ENCODE data around the gene IL17F. TPM values are rescaled to one million over a fixed set of nuclear protein-coding genes. Genes with fewer than 3 reads are reported as not detected.

Gene IL17F
- total RNA-seq, 1 experiment from 2014 or later = not detected

GRCh38 chr6:52254731-52255378 is 10.6 kb upstream of the IL17F start:
- DNase-seq (ENCODE audit: low read depth) = no peak
- in situ Hi-C loops (cut with HindIII; ENCODE audit: low pct_unique_long_range_greater_than_20kb, low sequenced_read_pairs) = no loop called here

DNA sequence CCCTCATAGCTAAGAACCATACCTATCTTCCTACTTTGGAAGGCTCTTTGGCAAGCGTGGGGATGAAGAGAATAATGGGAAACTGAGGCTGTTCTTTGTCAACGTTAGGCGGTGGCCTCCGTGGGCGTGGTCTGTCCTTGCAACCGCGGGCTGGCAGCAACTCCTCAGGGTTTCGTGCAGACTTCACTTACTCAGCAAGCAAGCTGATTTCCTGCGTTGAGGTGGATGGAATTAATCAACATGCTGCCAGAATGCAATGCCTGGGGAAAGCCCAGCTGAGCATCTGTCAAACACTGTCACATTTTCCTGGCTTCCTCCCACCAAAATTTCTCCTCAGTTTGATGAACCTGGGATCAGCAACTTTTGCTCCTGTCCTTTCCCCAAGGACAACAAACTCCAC is 9.2 kb upstream of the IL17F start:
- no peak for DNase-seq (ENCODE audit: low read depth)
- in situ Hi-C loops (cut with HindIII; ENCODE audit: low pct_unique_long_range_greater_than_20kb, low sequenced_read_pairs) = no loop called here

GRCh38 chr6:52251113-52251512 is 6.8 kb upstream of the IL17F start:
- no peak for DNase-seq (ENCODE audit: low read depth)
- in situ Hi-C loops (cut with HindIII; ENCODE audit: low pct_unique_long_range_greater_than_20kb, low sequenced_read_pairs) = no loop called here

DNA sequence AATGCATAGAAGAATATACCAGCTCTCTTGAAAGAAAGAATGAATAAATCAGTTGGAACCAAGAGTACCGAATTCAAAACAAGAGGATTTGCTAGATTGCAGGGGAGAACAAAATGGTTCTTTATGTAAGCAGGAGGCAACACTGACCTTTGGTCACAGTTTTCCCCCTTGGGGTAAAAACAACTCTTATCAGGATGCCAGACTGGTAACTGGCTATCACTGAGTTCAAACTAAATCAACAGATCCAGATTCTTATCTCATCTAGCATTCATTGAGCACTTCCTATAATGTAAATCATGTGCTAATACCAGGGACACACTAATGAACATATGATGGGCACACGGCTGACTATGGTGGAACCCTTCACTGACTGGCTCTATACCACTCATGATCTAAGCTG is 4.8 kb upstream of the IL17F start:
- in situ Hi-C loops (cut with HindIII; ENCODE audit: low pct_unique_long_range_greater_than_20kb, low sequenced_read_pairs) = no loop called here
- DNase-seq (ENCODE audit: low read depth) = no peak

DNA sequence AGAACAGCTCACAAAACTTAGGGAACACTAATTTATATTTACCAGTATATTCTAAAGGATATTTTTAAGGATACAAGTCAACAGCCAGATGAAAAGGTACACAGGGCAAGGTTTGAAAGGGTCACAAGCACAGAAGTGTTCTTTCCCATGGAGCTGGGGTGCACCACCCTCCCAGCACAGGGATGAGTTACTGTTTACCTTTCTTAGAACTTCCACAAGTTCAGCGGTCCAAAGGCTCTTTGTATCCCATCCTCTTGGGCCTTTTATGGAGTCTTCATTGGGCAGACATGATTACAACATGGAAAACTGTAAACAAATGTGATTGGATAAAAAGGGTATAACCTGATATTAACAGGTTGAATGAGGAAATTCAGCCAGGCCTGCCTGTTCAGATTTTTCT is 1.1 kb upstream of the IL17F start:
- DNase-seq (ENCODE audit: low read depth) = no peak

GRCh38 chr6:52243282-52243893 is 912 bp downstream of the IL17F start:
- in situ Hi-C loops (cut with HindIII; ENCODE audit: low pct_unique_long_range_greater_than_20kb, low sequenced_read_pairs) = no loop called here
- DNase-seq (ENCODE audit: low read depth) = peak; percentile 42

More for the DNA sequence above, 1.1 kb upstream of the IL17F start:
- in situ Hi-C loops (cut with HindIII; ENCODE audit: low pct_unique_long_range_greater_than_20kb, low sequenced_read_pairs) = no loop called here

GRCh38 chr6:52241819-52242218 is 2.5 kb downstream of the IL17F start:
- DNase-seq (ENCODE audit: low read depth) = no peak
- in situ Hi-C loops (cut with HindIII; ENCODE audit: low pct_unique_long_range_greater_than_20kb, low sequenced_read_pairs) = no loop called here

DNA sequence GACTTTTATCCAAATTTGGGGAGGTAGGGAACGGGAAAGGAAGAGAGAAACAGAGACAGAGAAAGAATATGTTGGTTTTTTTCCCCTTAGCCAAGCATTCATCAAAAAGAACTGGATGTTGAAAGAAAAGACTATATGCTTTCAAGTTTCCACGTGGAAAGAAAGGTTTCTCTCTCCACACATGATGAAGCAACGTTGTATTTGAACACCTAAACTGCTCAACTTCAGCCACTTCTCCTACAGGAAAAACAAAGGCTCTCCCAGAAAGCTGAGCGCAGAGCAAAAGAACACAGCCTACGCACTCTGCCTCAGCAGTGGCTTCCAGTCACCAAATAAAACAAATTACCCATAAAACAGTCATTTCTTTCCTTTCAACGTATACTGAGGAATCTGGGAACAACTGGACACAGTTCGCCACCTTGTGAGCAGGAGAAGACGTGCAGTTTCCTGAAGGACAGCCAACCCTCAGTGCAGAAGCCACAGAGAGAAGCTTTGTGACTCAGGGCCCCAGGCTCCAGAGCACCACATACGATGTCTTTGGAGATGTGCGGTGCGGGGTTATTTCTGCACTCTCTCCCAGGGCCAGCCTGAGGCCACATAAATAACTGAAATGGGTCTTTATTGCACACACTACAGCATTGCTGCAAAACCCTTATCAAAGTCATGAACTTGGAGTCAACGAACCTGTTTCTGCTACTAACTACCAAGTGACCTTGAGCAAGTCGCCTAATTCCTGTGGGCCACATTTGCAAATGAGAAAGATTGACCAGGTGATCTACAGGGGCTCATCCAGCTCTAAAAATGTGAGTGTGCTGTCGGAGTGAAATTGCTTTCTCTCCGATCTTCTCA is 10.1 kb downstream of the IL17F start:
- DNase-seq (ENCODE audit: low read depth) = peak; percentile 78
- in situ Hi-C loops (cut with HindIII; ENCODE audit: low pct_unique_long_range_greater_than_20kb, low sequenced_read_pairs) = no loop called here

GRCh38 chr6:52233005-52233404 is 11.3 kb downstream of the IL17F start:
- in situ Hi-C loops (cut with HindIII; ENCODE audit: low pct_unique_long_range_greater_than_20kb, low sequenced_read_pairs) = no loop called here

DNA sequence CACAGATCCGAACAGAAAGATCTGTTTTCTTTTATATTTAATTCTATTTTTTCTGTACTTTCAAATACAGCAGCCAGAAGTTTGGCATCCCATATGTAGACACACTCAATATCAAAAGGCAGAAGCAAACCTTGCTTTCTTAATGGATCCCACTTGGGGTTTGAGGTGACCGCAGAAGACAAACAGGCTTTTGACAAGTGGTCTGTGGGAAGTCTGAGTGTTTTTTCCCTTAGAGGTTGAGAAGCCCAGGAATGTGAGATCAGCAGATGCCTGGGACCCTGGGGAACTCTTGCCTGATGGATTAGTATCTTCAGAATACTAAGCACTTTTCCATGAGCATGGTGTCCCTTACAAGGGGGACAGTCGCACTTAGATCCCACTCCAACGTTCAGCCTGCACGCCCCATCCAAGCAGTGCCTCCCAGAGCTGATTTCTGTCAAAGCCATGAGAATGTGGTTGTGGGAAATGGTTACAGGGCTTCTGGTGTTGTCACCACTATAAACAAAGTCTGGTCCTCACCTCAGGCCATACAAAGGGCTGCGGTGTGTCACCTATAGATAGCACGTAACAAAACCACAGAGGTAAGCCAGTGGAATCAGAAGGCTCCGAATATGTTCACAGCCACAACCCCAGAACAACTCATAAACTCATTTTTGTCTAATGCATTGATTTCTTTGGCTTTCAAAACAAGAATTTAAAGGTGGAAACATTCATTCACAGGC is 12.7 kb downstream of the IL17F start:
- in situ Hi-C loops (cut with HindIII; ENCODE audit: low pct_unique_long_range_greater_than_20kb, low sequenced_read_pairs) = no loop called here
- no peak for DNase-seq (ENCODE audit: low read depth)

More at GRCh38 chr6:52233005-52233404, 11.3 kb downstream of the IL17F start:
- DNase-seq (ENCODE audit: low read depth) = no peak

- DNase-seq (ENCODE audit: low read depth) = no peak
- in situ Hi-C loops (cut with HindIII; ENCODE audit: low pct_unique_long_range_greater_than_20kb, low sequenced_read_pairs) = no loop called here
Measured at GRCh38 chr6:52230685-52231084, 13.6 kb downstream of the IL17F start.

DNA sequence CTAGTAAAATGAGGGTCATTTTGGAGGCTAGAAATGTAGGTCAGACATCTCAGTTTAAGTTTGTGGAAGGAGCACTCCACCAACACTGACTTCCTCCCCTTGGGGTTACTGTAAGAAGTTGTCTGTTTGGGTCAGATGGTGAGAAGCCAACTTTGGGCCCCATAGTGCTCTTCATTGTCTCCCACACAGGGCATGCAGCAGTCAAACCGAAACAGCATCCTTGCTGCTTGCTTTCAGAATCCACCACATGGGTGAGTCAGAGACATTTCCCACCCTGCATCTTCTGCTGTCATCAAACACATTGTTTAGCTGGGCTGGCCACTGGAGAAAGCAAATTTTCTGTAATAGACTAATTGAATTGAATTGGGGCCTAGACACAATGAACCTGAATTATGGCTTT is 16.8 kb downstream of the IL17F start:
- no peak for DNase-seq (ENCODE audit: low read depth)
- in situ Hi-C loops (cut with HindIII; ENCODE audit: low pct_unique_long_range_greater_than_20kb, low sequenced_read_pairs) = no loop called here

- in situ Hi-C loops (cut with HindIII; ENCODE audit: low pct_unique_long_range_greater_than_20kb, low sequenced_read_pairs) = no loop called here
- no peak for DNase-seq (ENCODE audit: low read depth)
Measured at GRCh38 chr6:52221302-52221701, 23.0 kb downstream of the IL17F start.

GRCh38 chr6:52217761-52218160 is 26.5 kb downstream of the IL17F start:
- in situ Hi-C loops (cut with HindIII; ENCODE audit: low pct_unique_long_range_greater_than_20kb, low sequenced_read_pairs) = no loop called here
- DNase-seq (ENCODE audit: low read depth) = no peak

DNA sequence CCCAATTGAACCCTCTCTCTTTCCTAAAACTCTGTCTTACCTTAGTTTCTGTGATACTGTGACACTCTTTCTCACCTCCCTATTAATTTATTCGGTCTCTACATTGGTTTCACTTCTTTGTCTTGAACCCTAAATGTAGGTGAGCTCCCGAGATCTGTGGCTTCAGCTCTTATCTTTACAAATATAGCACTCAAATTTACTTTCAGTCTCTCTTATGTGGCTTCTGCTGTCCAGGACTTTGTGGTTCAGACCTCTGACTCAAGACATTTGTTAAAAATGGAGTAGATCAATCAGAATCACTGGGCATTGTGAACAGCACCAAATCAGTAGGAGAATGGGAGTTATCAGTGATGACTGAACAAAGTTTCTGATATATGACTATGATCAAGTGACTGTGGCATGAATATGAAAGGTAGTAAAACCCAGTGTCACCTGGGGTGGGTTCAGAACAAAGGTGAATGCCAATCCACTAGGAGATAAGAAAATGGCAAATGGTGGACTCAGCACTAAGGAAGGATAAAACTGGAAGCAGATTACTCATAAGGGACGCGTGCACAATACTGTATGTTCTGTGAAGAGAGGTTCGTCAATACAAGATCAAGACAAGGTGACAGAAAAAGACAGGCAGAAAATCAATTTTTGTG is 27.2 kb downstream of the IL17F start:
- in situ Hi-C loops (cut with HindIII; ENCODE audit: low pct_unique_long_range_greater_than_20kb, low sequenced_read_pairs) = no loop called here

GRCh38 chr6:52215787-52216186 is 28.5 kb downstream of the IL17F start:
- in situ Hi-C loops (cut with HindIII; ENCODE audit: low pct_unique_long_range_greater_than_20kb, low sequenced_read_pairs) = no loop called here
- DNase-seq (ENCODE audit: low read depth) = no peak

More for the DNA sequence above, 27.2 kb downstream of the IL17F start:
- no peak for DNase-seq (ENCODE audit: low read depth)

DNA sequence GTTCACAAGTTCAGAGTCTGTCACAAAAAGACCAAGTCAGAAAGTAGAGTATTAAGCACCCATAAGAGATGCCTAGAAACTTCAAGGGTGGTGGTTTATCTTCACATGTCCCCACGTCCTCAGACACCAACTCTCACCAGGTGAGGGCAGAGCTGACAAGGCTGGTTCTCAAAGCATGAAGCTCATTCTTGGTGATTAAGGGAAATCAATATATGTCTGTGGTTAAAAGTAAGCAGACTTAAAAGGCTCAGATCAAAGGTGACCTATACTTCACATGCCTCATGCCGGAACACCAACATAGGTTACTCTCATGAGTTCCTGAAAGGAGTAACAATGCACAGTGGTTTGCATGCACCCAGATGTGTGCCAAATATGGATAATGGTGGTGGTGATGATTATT is 31.2 kb downstream of the IL17F start:
- no peak for DNase-seq (ENCODE audit: low read depth)
- in situ Hi-C loops (cut with HindIII; ENCODE audit: low pct_unique_long_range_greater_than_20kb, low sequenced_read_pairs) = no loop called here

GRCh38 chr6:52210227-52210626 is 34.1 kb downstream of the IL17F start:
- in situ Hi-C loops (cut with HindIII; ENCODE audit: low pct_unique_long_range_greater_than_20kb, low sequenced_read_pairs) = no loop called here
- DNase-seq (ENCODE audit: low read depth) = no peak
